ENCODE data around the gene SYCP1.

DNA sequence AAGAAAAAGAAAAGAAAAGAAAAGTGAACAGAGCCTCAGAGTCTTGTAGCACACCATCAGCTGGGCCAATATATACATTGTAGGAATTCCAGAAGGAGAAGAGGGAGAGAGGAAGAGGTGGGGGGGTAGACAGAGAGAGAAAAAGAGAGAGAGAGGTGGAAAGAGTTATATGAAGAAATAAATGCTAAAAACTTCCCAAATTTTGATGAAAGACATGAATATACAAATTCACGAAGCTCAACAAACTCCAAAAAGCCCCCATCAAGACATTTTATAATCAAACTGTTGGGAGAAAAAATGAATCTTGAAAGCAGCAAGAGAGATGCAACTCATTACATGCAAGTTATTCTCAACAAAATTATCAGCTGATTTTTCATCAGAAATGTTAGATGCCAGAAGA, 133.4 kb downstream of the SYCP1 start:
- TF ChIP-seq POLR2A (IDR thresholded peaks at IDR 0.05; ENCODE audit: low read depth, low read length): no peak
- TF ChIP-seq POLR2AphosphoS5 (IDR thresholded peaks at IDR 0.05; ENCODE audit: low read depth, low read length): no peak
- no peak for TF ChIP-seq TAF1 (IDR thresholded peaks at IDR 0.05; ENCODE audit: low read depth, low read length)
- TF ChIP-seq SPI1 (IDR thresholded peaks at IDR 0.05; ENCODE audit: low read depth, low read length): no peak
